SK-N-SH (cell line): ENCODE measurements around the gene KIAA1191.

Source experiments
- CTCF ChIP-seq: fragments of 200-600 bp; sonication (generic); IDR thresholded peaks from 2 replicates; pipeline ENCODE4 v1.6.1; 2017; ENCODE audit warnings: antibody characterized with exemption, mild to moderate bottlenecking, moderate library complexity
- EP300 ChIP-seq, 2 experiments: IDR thresholded peaks; 2 replicates each; pipeline versions ENCODE4 v1.4.0 to v1.6.1; 2012; ENCODE audit warnings: borderline replicate concordance in 1 of 2, low read depth in 1 of 2, low read length in 1 of 2
- EZH2phosphoT487 ChIP-seq: fragments of 200-600 bp; sonication (generic); IDR thresholded peaks from 2 replicates; pipeline ENCODE4 v1.6.1; 2017; ENCODE audit warnings: low read depth, mixed run types, mild to moderate bottlenecking, antibody characterized with exemption, moderate library complexity, borderline replicate concordance
- FOXJ3 ChIP-seq: sonication (generic); formaldehyde crosslinking; IDR thresholded peaks from 2 replicates; pipeline ENCODE4 v1.5.1; 2020; ENCODE audit warnings: mild to moderate bottlenecking, missing genetic modification reagents
- MAX ChIP-seq: IDR thresholded peaks from 2 replicates; pipeline ENCODE4 v1.4.0; 2012; ENCODE audit warnings: low read depth
- POLR2AphosphoS5 ChIP-seq: IDR thresholded peaks from 2 replicates; pipeline ENCODE4 v1.6.1; 2012; ENCODE audit warnings: low read depth, low read length
- RAD21 ChIP-seq: IDR thresholded peaks from 2 replicates; pipeline ENCODE4 v1.6.1; 2012; ENCODE audit warnings: mild to moderate bottlenecking, low read length
- SIN3A ChIP-seq: IDR thresholded peaks from 2 replicates; pipeline ENCODE4 v1.6.1; 2012; ENCODE audit warnings: low read depth, mild to moderate bottlenecking, low read length, moderate library complexity, borderline replicate concordance
- SMC3 ChIP-seq: IDR thresholded peaks from 2 replicates; pipeline ENCODE4 v1.6.1; 2012; ENCODE audit warnings: low read depth, low read length, improper control_type of control experiment
- TEAD4 ChIP-seq: IDR thresholded peaks from 2 replicates; pipeline ENCODE4 v1.4.0; 2012; ENCODE audit warnings: mild to moderate bottlenecking, borderline replicate concordance; ENCODE audit not compliant: insufficient read depth
- TF ChIP-seq, protein P1 (sequence below): IDR thresholded peaks from 2 replicates; pipeline ENCODE4 v1.6.1; 2012; ENCODE audit warnings: mild to moderate bottlenecking, low read depth, low read length, moderate library complexity
- TF ChIP-seq, protein P2 (sequence below): IDR thresholded peaks from 2 replicates; pipeline ENCODE4; 2012

DNA sequence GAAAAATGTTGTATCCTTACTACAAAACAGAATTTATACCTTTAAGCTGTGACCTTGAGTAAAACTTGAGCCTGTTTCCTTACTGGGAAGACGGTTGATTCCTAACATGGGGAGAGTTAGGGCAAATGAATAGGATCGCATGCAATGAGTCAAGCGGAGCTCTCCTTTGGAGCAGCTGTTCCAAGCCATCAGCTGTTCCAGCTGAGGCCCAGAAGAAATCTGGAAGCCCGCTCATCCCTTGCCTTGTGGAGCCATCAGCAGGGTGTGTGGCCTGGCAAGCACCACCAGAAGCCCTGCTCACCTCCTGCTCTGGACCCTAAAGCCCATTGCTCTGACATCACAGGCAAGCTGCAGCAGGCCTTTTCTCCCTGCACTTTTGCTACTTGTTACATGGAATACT lies 8.0 kb downstream of the KIAA1191 start:
- TF ChIP-seq RAD21 (no peak), MAX (no peak), SIN3A (no peak), EP300 (IDR thresholded peaks at IDR 0.05; ENCODE audit: borderline replicate concordance in 1 of 2, low read depth in 1 of 2, low read length in 1 of 2) (no peak), TEAD4 (no peak), SMC3 (no peak), CTCF (no peak), EZH2phosphoT487 (no peak), FOXJ3 (no peak), POLR2AphosphoS5 (no peak)
- TF ChIP-seq, protein P1, sequence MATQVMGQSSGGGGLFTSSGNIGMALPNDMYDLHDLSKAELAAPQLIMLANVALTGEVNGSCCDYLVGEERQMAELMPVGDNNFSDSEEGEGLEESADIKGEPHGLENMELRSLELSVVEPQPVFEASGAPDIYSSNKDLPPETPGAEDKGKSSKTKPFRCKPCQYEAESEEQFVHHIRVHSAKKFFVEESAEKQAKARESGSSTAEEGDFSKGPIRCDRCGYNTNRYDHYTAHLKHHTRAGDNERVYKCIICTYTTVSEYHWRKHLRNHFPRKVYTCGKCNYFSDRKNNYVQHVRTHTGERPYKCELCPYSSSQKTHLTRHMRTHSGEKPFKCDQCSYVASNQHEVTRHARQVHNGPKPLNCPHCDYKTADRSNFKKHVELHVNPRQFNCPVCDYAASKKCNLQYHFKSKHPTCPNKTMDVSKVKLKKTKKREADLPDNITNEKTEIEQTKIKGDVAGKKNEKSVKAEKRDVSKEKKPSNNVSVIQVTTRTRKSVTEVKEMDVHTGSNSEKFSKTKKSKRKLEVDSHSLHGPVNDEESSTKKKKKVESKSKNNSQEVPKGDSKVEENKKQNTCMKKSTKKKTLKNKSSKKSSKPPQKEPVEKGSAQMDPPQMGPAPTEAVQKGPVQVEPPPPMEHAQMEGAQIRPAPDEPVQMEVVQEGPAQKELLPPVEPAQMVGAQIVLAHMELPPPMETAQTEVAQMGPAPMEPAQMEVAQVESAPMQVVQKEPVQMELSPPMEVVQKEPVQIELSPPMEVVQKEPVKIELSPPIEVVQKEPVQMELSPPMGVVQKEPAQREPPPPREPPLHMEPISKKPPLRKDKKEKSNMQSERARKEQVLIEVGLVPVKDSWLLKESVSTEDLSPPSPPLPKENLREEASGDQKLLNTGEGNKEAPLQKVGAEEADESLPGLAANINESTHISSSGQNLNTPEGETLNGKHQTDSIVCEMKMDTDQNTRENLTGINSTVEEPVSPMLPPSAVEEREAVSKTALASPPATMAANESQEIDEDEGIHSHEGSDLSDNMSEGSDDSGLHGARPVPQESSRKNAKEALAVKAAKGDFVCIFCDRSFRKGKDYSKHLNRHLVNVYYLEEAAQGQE = no peak
- TF ChIP-seq, protein P2, sequence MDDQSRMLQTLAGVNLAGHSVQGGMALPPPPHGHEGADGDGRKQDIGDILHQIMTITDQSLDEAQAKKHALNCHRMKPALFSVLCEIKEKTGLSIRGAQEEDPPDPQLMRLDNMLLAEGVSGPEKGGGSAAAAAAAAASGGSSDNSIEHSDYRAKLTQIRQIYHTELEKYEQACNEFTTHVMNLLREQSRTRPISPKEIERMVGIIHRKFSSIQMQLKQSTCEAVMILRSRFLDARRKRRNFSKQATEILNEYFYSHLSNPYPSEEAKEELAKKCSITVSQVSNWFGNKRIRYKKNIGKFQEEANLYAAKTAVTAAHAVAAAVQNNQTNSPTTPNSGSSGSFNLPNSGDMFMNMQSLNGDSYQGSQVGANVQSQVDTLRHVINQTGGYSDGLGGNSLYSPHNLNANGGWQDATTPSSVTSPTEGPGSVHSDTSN = no peak
